ENCODE measurements around the gene MACROD2. TPM values are rescaled to one million over a fixed set of nuclear protein-coding genes. Genes with fewer than 3 reads are reported as not detected.
A peak's percentile ranks its signal among the peaks of the same experiment; 100 is the strongest.

The MACROD2 gene
- total RNA-seq, 1 donor from 2014 or later = 2.4 TPM

- Histone ChIP-seq H2AFZ (ENCODE audit: low read depth, low read length) (no peak overlapping the region), H3K27me3 (ENCODE audit: insufficient read depth, low read length) (no peaks in the 10 kb centered on the region), H3K79me2 (ENCODE audit: insufficient read depth, low read length) (no peaks in the 10 kb centered on the region), H3K9me3 (ENCODE audit: insufficient read depth, low read depth, low read length) (peaks cover 3% of the 10 kb centered on the region), H3K4me1 (ENCODE audit: insufficient read depth, low read length) (no peaks in the 10 kb centered on the region), H4K20me1 (ENCODE audit: insufficient read depth, low read length) (no peaks in the 10 kb centered on the region), H3K27ac (ENCODE audit: low read depth, low read length) (no peak overlapping the region), H3K4me3 (ENCODE audit: insufficient read depth, low read depth, low read length) (no peak overlapping the region), H3K9ac (ENCODE audit: low read length) (no peak overlapping the region), H3K36me3 (ENCODE audit: insufficient read depth, low read length) (no peaks in the 10 kb centered on the region), H3K4me2 (ENCODE audit: low read length) (no peak overlapping the region)
- FAIRE-seq (no peak), DNase-seq (ENCODE audit: low read depth) (no peak)
- H3K27ac Mint-ChIP-seq (ENCODE audit: unreplicated experiment) = no peak overlapping the region
- peaks cover 9% of the 10 kb centered on the region for H3K4me1 Mint-ChIP-seq (ENCODE audit: low read depth, unreplicated experiment)
- TF ChIP-seq EZH2 (IDR thresholded peaks at IDR 0.05; ENCODE audit: insufficient read depth, low read length) (no peak), CTCF (IDR thresholded peaks at IDR 0.05; ENCODE audit: insufficient read depth, low read depth, low read length) (no peak)
- peaks cover 6% of the 10 kb centered on the region for H3K36me3 Mint-ChIP-seq (ENCODE audit: low read depth, unreplicated experiment)
- H3K4me3 Mint-ChIP-seq (ENCODE audit: unreplicated experiment) = no peak overlapping the region
- peaks cover 21% of the 10 kb centered on the region for H3K9me3 Mint-ChIP-seq (ENCODE audit: unreplicated experiment)
- no peaks in the 10 kb centered on the region for H3K27me3 Mint-ChIP-seq (ENCODE audit: low read depth, unreplicated experiment)
These were observed 989.0 kb downstream of the MACROD2 start for GRCh38 chr20:14984305-14984704.

GRCh38 chr20:14984768-14985622 lies 989.7 kb downstream of the MACROD2 start:
- Mint-ChIP-seq H3K36me3 (ENCODE audit: low read depth, unreplicated experiment) (peaks cover 6% of the 10 kb centered on the region), H3K4me1 (ENCODE audit: low read depth, unreplicated experiment) (peaks cover 3% of the 10 kb centered on the region), H3K9me3 (ENCODE audit: unreplicated experiment) (peaks cover 21% of the 10 kb centered on the region), H3K27ac (ENCODE audit: unreplicated experiment) (peak overlapping the region; percentile 20), H3K27me3 (ENCODE audit: low read depth, unreplicated experiment) (no peaks in the 10 kb centered on the region), H3K4me3 (ENCODE audit: unreplicated experiment) (no peak overlapping the region)
- DNase-seq (ENCODE audit: low read depth) = peak; percentile 39
- no peak for TF ChIP-seq EZH2 (IDR thresholded peaks at IDR 0.05; ENCODE audit: insufficient read depth, low read length)
- TF ChIP-seq CTCF (IDR thresholded peaks at IDR 0.05; ENCODE audit: insufficient read depth, low read depth, low read length) = no peak
- Histone ChIP-seq H3K36me3 (ENCODE audit: insufficient read depth, low read length) (no peaks in the 10 kb centered on the region), H3K79me2 (ENCODE audit: insufficient read depth, low read length) (no peaks in the 10 kb centered on the region), H3K9ac (ENCODE audit: low read length) (no peak overlapping the region), H3K27me3 (ENCODE audit: insufficient read depth, low read length) (no peaks in the 10 kb centered on the region), H3K9me3 (ENCODE audit: insufficient read depth, low read depth, low read length) (peaks cover 3% of the 10 kb centered on the region), H3K27ac (ENCODE audit: low read depth, low read length) (no peak overlapping the region), H3K4me1 (ENCODE audit: insufficient read depth, low read length) (no peaks in the 10 kb centered on the region), H3K4me3 (ENCODE audit: insufficient read depth, low read depth, low read length) (no peak overlapping the region), H2AFZ (ENCODE audit: low read depth, low read length) (no peak overlapping the region), H4K20me1 (ENCODE audit: insufficient read depth, low read length) (no peaks in the 10 kb centered on the region), H3K4me2 (ENCODE audit: low read length) (no peak overlapping the region)
- FAIRE-seq = no peak
